SK-N-SH (cell line): ENCODE data around the gene KCTD11. TPM values are rescaled to one million over a fixed set of nuclear protein-coding genes. Genes with fewer than 3 reads are reported as not detected.

Experiments
- CTCF ChIA-PET: fragments of 300-600, 350-600 bp; formaldehyde crosslinking; extraction: SDS; loops from one replicate; lab custom pipeline; 2021; lab: Yijun Ruan, JAX
- POLR2A ChIA-PET: fragments of 350-600 bp; sonication (Branson Sonifier 250); formaldehyde crosslinking; extraction: SDS; loops from one replicate; lab custom pipeline; 2020; ENCODE audit warnings: antibody characterized with exemption, inconsistent platforms; lab: Yijun Ruan, JAX
- DNase-seq: peaks from one replicate; pipeline ENCODE4 v3.0.0; 2012
- H2AFZ ChIP-seq: fragments of 200-600 bp; sonication (generic); 2 replicates; pipeline ENCODE4 v1.8.1; 2016; ENCODE audit warnings: antibody characterized with exemption, mild to moderate bottlenecking, low read depth
- H3F3A ChIP-seq: fragments of 200-600 bp; sonication (generic); replicated peaks from 2 replicates; pipeline ENCODE3; 2016; ENCODE audit warnings: antibody characterized with exemption, mild to moderate bottlenecking; ENCODE audit not compliant: insufficient read depth
- H3K27ac ChIP-seq, 2 experiments: fragments of 200-500 bp in 1 of 2; fragments of 200-600 bp in 1 of 2; sonication (Bioruptor generic) in 1 of 2; sonication (generic), shearing (Covaris generic) in 1 of 2; 2 replicates each; pipeline versions ENCODE4 v1.5.1 to v1.6.1; 2014 to 2016; ENCODE audit warnings: low read depth in 2 of 2, inconsistent platforms in 1 of 2, low read length in 1 of 2, mild to moderate bottlenecking in 1 of 2, mixed read lengths in 1 of 2
- H3K27me3 ChIP-seq: fragments of 200-600 bp; sonication (generic), shearing (Covaris generic); 2 replicates; pipeline ENCODE4 v1.6.1; 2016; ENCODE audit warnings: mixed run types; ENCODE audit not compliant: insufficient read depth
- H3K36me3 ChIP-seq, 2 experiments: fragments of 200-500 bp in 1 of 2; fragments of 200-600 bp in 1 of 2; sonication (Bioruptor generic) in 1 of 2; sonication (generic) in 1 of 2; replicated peaks in 1 of 2; 2 replicates each; pipeline versions ENCODE3 to v1.5.1; 2014 to 2016; ENCODE audit warnings: low read length in 1 of 2, mild to moderate bottlenecking in 1 of 2; ENCODE audit not compliant: insufficient read depth in 2 of 2, control insufficient read depth in 1 of 2
- H3K4me1 ChIP-seq, 2 experiments: fragments of 200-500 bp in 1 of 2; fragments of 200-600 bp in 1 of 2; sonication (Bioruptor generic) in 1 of 2; sonication (generic), shearing (Covaris generic) in 1 of 2; 2 replicates each; pipeline versions ENCODE4 v1.5.1 to v1.6.1; 2014 to 2016; ENCODE audit warnings: low read depth in 1 of 2, low read length in 1 of 2, mixed run types in 1 of 2; ENCODE audit not compliant: insufficient read depth in 2 of 2, control insufficient read depth in 1 of 2
- H3K4me2 ChIP-seq: fragments of 200-600 bp; sonication (generic), shearing (Covaris generic); 2 replicates; pipeline ENCODE4 v1.6.1; 2017; ENCODE audit warnings: mixed run types
- H3K4me3 ChIP-seq, 2 experiments: fragments of 200-500 bp in 1 of 2; fragments of 200-600 bp in 1 of 2; sonication (Bioruptor generic) in 1 of 2; sonication (generic), shearing (Covaris generic) in 1 of 2; 2 replicates each; pipeline versions ENCODE4 v1.5.1 to v1.8.1; 2014 to 2016; ENCODE audit warnings: low read depth in 2 of 2, inconsistent platforms in 1 of 2, low read length in 1 of 2, mild to moderate bottlenecking in 1 of 2, mixed read lengths in 1 of 2, moderate library complexity in 1 of 2
- H3K79me2 ChIP-seq: fragments of 200-600 bp; sonication (generic); 2 replicates; pipeline ENCODE4 v1.8.1; 2017; ENCODE audit warnings: mild to moderate bottlenecking; ENCODE audit not compliant: insufficient read depth
- H3K9ac ChIP-seq: fragments of 200-600 bp; sonication (generic); 2 replicates; pipeline ENCODE4 v1.6.1; 2017; ENCODE audit warnings: mixed run types
- H3K9me2 ChIP-seq: fragments of 200-600 bp; sonication (generic); 2 replicates; pipeline ENCODE4 v1.6.1; 2017; ENCODE audit warnings: mixed run types
- H3K9me3 ChIP-seq: fragments of 200-600 bp; sonication (generic); 2 replicates; pipeline ENCODE4 v1.6.1; 2017; ENCODE audit warnings: mixed run types, mild to moderate bottlenecking, moderate library complexity
- H4K20me1 ChIP-seq: fragments of 200-600 bp; sonication (generic); 2 replicates; pipeline ENCODE4 v1.6.1; 2017; ENCODE audit warnings: mild to moderate bottlenecking, mixed run types; ENCODE audit not compliant: insufficient read depth
- CTCF ChIP-seq: fragments of 200-600 bp; sonication (generic); IDR thresholded peaks from 2 replicates; pipeline ENCODE4 v1.6.1; 2017; ENCODE audit warnings: antibody characterized with exemption, mild to moderate bottlenecking, moderate library complexity
- FOSL2 ChIP-seq: IDR thresholded peaks from 2 replicates; pipeline ENCODE4 v1.4.0; 2012; ENCODE audit warnings: low read depth, mild to moderate bottlenecking, moderate library complexity, borderline replicate concordance
- FOXM1 ChIP-seq: IDR thresholded peaks from 2 replicates; pipeline ENCODE4 v1.4.0; 2012; ENCODE audit warnings: low read depth, mild to moderate bottlenecking
- GATA2 ChIP-seq: sonication (generic); formaldehyde crosslinking; IDR thresholded peaks from 2 replicates; pipeline ENCODE4 v1.5.0; 2020; ENCODE audit warnings: mild to moderate bottlenecking, missing genetic modification reagents
- IRF3 ChIP-seq: fragments of 150-350 bp; IDR thresholded peaks from 2 replicates; pipeline ENCODE4 v1.6.1; 2016; ENCODE audit warnings: mild to moderate bottlenecking, low read depth, low read length
- JUND ChIP-seq: IDR thresholded peaks from 2 replicates; pipeline ENCODE4 v1.4.0; 2012
- MAX ChIP-seq: IDR thresholded peaks from 2 replicates; pipeline ENCODE4 v1.4.0; 2012; ENCODE audit warnings: low read depth
- MEF2A ChIP-seq: IDR thresholded peaks from 2 replicates; pipeline ENCODE4 v1.4.0; 2012; ENCODE audit warnings: low read depth, borderline replicate concordance
- NFIC ChIP-seq: IDR thresholded peaks from 2 replicates; pipeline ENCODE4 v1.4.0; 2012; ENCODE audit warnings: borderline replicate concordance
- NRF1 ChIP-seq: IDR thresholded peaks from 2 replicates; pipeline ENCODE4 v1.6.1; 2012; ENCODE audit warnings: low read depth, mild to moderate bottlenecking, low read length
- RAD21 ChIP-seq: IDR thresholded peaks from 2 replicates; pipeline ENCODE4 v1.6.1; 2012; ENCODE audit warnings: mild to moderate bottlenecking, low read length
- RCOR1 ChIP-seq: fragments of 150-350 bp; IDR thresholded peaks from 2 replicates; pipeline ENCODE4 v1.6.1; 2017; ENCODE audit warnings: antibody characterized with exemption, low read length
- RXRA ChIP-seq: IDR thresholded peaks from 2 replicates; pipeline ENCODE4 v1.4.0; 2012; ENCODE audit warnings: low read depth, mild to moderate bottlenecking, borderline replicate concordance
- SIN3A ChIP-seq: IDR thresholded peaks from 2 replicates; pipeline ENCODE4 v1.6.1; 2012; ENCODE audit warnings: low read depth, mild to moderate bottlenecking, low read length, moderate library complexity, borderline replicate concordance
- TAF1 ChIP-seq: IDR thresholded peaks from 2 replicates; pipeline ENCODE4 v1.6.1; 2012; ENCODE audit warnings: low read depth, mild to moderate bottlenecking, low read length, moderate library complexity, borderline replicate concordance
- TCF12 ChIP-seq: IDR thresholded peaks from 2 replicates; pipeline ENCODE4 v1.4.0; 2012
- USF1 ChIP-seq: IDR thresholded peaks from 2 replicates; pipeline ENCODE4 v1.4.0; 2012; ENCODE audit warnings: low read depth, borderline replicate concordance
- USF2 ChIP-seq: fragments of 150-350 bp; IDR thresholded peaks from 2 replicates; pipeline ENCODE4 v1.6.1; 2017; ENCODE audit warnings: antibody characterized with exemption, low read length, low read depth, borderline replicate concordance
- YY1 ChIP-seq: IDR thresholded peaks from 2 replicates; pipeline ENCODE4 v1.4.0; 2012; ENCODE audit warnings: low read depth, mild to moderate bottlenecking
- ZBTB33 ChIP-seq: IDR thresholded peaks from 2 replicates; pipeline ENCODE4 v1.4.0; 2012; ENCODE audit warnings: low read depth, borderline replicate concordance
- WGBS: methylation state at CpG from one replicate; pipeline ENCODE4 v1.1.6; 2017; ENCODE audit warnings: low lambda C conversion rate; 5-methylcytosine and 5-hydroxymethylcytosine counted together
- polyA plus RNA-seq, 3 experiments: library from polyadenylated mRNA; depleted of rRNA; stranded (reverse); fragments of >200 nt; gene quantifications; 2 replicates each; pipeline ENCODE4 v1.2.3, GENCODE V29; 2012

KCTD11 gene
- polyA plus RNA-seq, 1 of the 3 experiments (the other 2 are of a cell fraction) = 9.5 TPM

- no peaks in the 10 kb centered on the region; a peak in 1 of 4 replicates for H3K4me1 ChIP-seq
- H3F3A ChIP-seq = peaks cover 2% of the 10 kb centered on the region
- H3K9me3 ChIP-seq = no peaks in the 10 kb centered on the region
- TF ChIP-seq IRF3 = no peak
- no peak for TF ChIP-seq RXRA
- no peak for TF ChIP-seq JUND
- no peak for TF ChIP-seq USF2
- no peak for TF ChIP-seq MAX
- TF ChIP-seq TCF12 = no peak
- TF ChIP-seq NFIC = no peak
- TF ChIP-seq MEF2A = no peak
- no peak for TF ChIP-seq USF1
- TF ChIP-seq SIN3A = no peak
- no peak for TF ChIP-seq RAD21
- TF ChIP-seq RCOR1 = no peak
- no peak for TF ChIP-seq FOXM1
- no peak for TF ChIP-seq TAF1
- TF ChIP-seq ZBTB33 = no peak
- TF ChIP-seq NRF1 = no peak
- TF ChIP-seq YY1 = no peak
- no peak for TF ChIP-seq FOSL2
- no peak for TF ChIP-seq CTCF
- no peak for TF ChIP-seq GATA2 (CRISPR knock-in tag)
- H3K79me2 ChIP-seq = no peaks in the 10 kb centered on the region
- no peak overlapping the region for H2AFZ ChIP-seq
- H3K27me3 ChIP-seq = no peaks in the 10 kb centered on the region
- CTCF ChIA-PET = interaction anchor here (1.1 to 3.5 kb wide), 4 partner anchors 11 to 191 kb away, joined by 3 to 40 read pairs (median 4); partner anchors contain the start of genes TMEM95 and TNK1
- H3K36me3 ChIP-seq = no peaks in the 10 kb centered on the region
- POLR2A ChIA-PET = no interaction called here
- 65% methylated on average over 5 of the region's 5 CpGs for WGBS
- DNase-seq = no peak
- H3K4me2 ChIP-seq = no peak overlapping the region
- H3K4me3 ChIP-seq = no peak overlapping the region
- H3K9ac ChIP-seq = no peak overlapping the region
- H3K27ac ChIP-seq = no peak overlapping the region
- H3K9me2 ChIP-seq = no peaks in the 10 kb centered on the region
- H4K20me1 ChIP-seq = no peaks in the 10 kb centered on the region
Observed at GRCh38 chr17:7369825-7370224, 17.9 kb downstream of the KCTD11 start.
